Fibroblast of lung (primary cell): ENCODE data around the gene NES.

Source experiments
- EZH2 ChIP-seq: IDR thresholded peaks from 2 replicates; pipeline ENCODE4 v1.5.1; 2012; ENCODE audit warnings: low read length, control low read depth, mild to moderate bottlenecking; ENCODE audit errors: missing control alignments
- TF ChIP-seq, protein P1 (sequence below), 2 donors: IDR thresholded peaks in 1 of 2; conservative IDR thresholded peaks in 1 of 2; 1 replicate in 1 of 2; 2 replicates in 1 of 2; pipeline ENCODE4 v1.5.1; 2011 to 2012; ENCODE audit warnings: low read length in 2 of 2, control low read depth in 1 of 2, inconsistent platforms in 1 of 2, low read depth in 1 of 2, mild to moderate bottlenecking in 1 of 2

DNA sequence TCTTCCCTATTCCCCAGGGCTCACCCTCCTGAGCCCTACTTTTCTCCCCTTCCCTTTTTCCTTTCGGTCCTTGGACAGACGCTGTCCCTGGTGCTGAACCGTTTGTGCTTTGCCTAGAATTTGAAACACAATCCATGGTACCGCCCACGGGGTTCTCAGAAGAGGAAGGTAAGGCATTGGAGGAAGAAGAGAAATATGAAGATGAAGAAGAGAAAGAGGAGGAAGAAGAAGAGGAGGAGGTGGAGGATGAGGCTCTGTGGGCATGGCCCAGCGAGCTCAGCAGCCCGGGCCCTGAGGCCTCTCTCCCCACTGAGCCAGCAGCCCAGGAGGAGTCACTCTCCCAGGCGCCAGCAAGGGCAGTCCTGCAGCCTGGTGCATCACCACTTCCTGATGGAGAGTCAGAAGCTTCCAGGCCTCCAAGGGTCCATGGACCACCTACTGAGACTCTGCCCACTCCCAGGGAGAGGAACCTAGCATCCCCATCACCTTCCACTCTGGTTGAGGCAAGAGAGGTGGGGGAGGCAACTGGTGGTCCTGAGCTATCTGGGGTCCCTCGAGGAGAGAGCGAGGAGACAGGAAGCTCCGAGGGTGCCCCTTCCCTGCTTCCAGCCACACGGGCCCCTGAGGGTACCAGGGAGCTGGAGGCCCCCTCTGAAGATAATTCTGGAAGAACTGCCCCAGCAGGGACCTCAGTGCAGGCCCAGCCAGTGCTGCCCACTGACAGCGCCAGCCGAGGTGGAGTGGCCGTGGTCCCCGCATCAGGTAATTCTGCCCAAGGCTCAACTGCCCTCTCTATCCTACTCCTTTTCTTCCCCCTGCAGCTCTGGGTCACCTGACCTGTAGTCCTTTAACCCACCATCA, 24.8 kb downstream of the NES start:
- TF ChIP-seq, protein P1, sequence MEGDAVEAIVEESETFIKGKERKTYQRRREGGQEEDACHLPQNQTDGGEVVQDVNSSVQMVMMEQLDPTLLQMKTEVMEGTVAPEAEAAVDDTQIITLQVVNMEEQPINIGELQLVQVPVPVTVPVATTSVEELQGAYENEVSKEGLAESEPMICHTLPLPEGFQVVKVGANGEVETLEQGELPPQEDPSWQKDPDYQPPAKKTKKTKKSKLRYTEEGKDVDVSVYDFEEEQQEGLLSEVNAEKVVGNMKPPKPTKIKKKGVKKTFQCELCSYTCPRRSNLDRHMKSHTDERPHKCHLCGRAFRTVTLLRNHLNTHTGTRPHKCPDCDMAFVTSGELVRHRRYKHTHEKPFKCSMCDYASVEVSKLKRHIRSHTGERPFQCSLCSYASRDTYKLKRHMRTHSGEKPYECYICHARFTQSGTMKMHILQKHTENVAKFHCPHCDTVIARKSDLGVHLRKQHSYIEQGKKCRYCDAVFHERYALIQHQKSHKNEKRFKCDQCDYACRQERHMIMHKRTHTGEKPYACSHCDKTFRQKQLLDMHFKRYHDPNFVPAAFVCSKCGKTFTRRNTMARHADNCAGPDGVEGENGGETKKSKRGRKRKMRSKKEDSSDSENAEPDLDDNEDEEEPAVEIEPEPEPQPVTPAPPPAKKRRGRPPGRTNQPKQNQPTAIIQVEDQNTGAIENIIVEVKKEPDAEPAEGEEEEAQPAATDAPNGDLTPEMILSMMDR (conservative IDR thresholded peaks at IDR 0.05 in 1 of 2, IDR thresholded peaks at IDR 0.05 in 1 of 2; ENCODE audit: low read depth in 1 of 2, low read length in 2 of 2), result no peak
- no peak for TF ChIP-seq EZH2
